ENCODE results near the gene OPRL1.

- TF ChIP-seq JUN (IDR thresholded peaks at IDR 0.05; ENCODE audit: low read depth, low read length) = no peak
- TF ChIP-seq TAF1 (IDR thresholded peaks at IDR 0.05; ENCODE audit: low read depth, low read length) = no peak
- no peak for TF ChIP-seq EP300 (IDR thresholded peaks at IDR 0.05; ENCODE audit: borderline replicate concordance in 1 of 2, low read depth in 2 of 2, low read length in 2 of 2)
Measured at GRCh38 chr20:64148581-64148980, 68.7 kb downstream of the OPRL1 start.
